NCI-H345 (cell line): ENCODE results near the gene KLHDC8A.
A peak's percentile ranks its signal among the peaks of the same experiment; 100 is the strongest.
"Not testable (repeated sequence)": the region's sequence is repeated elsewhere in the genome, so short reads cannot be mapped to it uniquely, and the experiment has no call there.

Source experiments
- DNase-seq: peaks from one replicate; lab custom pipeline; 2025; lab: John Stamatoyannopoulos, UW

The KLHDC8A gene

GRCh38 chr1:205371871-205372660 is 15.3 kb upstream of the KLHDC8A start:
- DNase-seq: no peak

GRCh38 chr1:205370780-205371179 is 14.1 kb upstream of the KLHDC8A start:
- no peak for DNase-seq

- no peak for DNase-seq
Measured at GRCh38 chr1:205369701-205370123, 13.0 kb upstream of the KLHDC8A start.

GRCh38 chr1:205368478-205368877 is 11.8 kb upstream of the KLHDC8A start:
- DNase-seq: no peak

- DNase-seq: no peak
Measured at GRCh38 chr1:205365945-205366463, 9.3 kb upstream of the KLHDC8A start.

- DNase-seq: not testable (repeated sequence)
Measured at GRCh38 chr1:205365086-205365485, 8.4 kb upstream of the KLHDC8A start.

- no peak for DNase-seq
Measured at GRCh38 chr1:205360891-205361290, 4.2 kb upstream of the KLHDC8A start.

GRCh38 chr1:205359771-205360565 is 3.2 kb upstream of the KLHDC8A start:
- no peak for DNase-seq

- no peak for DNase-seq
Measured at GRCh38 chr1:205358579-205358978, 1.9 kb upstream of the KLHDC8A start.

- no peak for DNase-seq
Measured at GRCh38 chr1:205357567-205357966, 845 bp upstream of the KLHDC8A start.

GRCh38 chr1:205355075-205355453 is 1.7 kb downstream of the KLHDC8A start:
- DNase-seq: no peak

GRCh38 chr1:205354259-205355074 is 2.3 kb downstream of the KLHDC8A start:
- DNase-seq: peak; percentile 49

- DNase-seq: no peak
Measured at GRCh38 chr1:205353612-205354011, 3.1 kb downstream of the KLHDC8A start.

- no peak for DNase-seq
Measured at GRCh38 chr1:205353191-205353590, 3.5 kb downstream of the KLHDC8A start.

GRCh38 chr1:205351984-205352713 is 4.6 kb downstream of the KLHDC8A start:
- DNase-seq: peak; percentile 89

- no peak for DNase-seq
Measured at GRCh38 chr1:205350691-205351141, 6.0 kb downstream of the KLHDC8A start.

GRCh38 chr1:205350124-205350523 is 6.6 kb downstream of the KLHDC8A start:
- no peak for DNase-seq

GRCh38 chr1:205348554-205349487 is 7.9 kb downstream of the KLHDC8A start:
- DNase-seq: no peak

- no peak for DNase-seq
Measured at GRCh38 chr1:205346956-205347574, 9.7 kb downstream of the KLHDC8A start.

GRCh38 chr1:205345761-205346160 is 11.0 kb downstream of the KLHDC8A start:
- DNase-seq: no peak
